ENCODE data around the gene IFI27L2.

- TF ChIP-seq SIN3A (IDR thresholded peaks at IDR 0.05; ENCODE audit: borderline replicate concordance, insufficient read depth, low read length) = no peak
- no peak for TF ChIP-seq REST (IDR thresholded peaks at IDR 0.05; ENCODE audit: insufficient read depth in 1 of 2, low read depth in 2 of 2, low read length in 2 of 2)
- TF ChIP-seq FOXP2 (optimal IDR thresholded peaks at IDR 0.05; ENCODE audit: borderline replicate concordance, extremely low read depth, extremely low read length, insufficient read depth) = no peak
Measured at GRCh38 chr14:94129111-94129757, at the start of gene IFI27L2.
